Esophagus mucosa (tissue), 1 donor: Measurements from ENCODE around the gene OTOP2. TPM values are rescaled to one million over a fixed set of nuclear protein-coding genes. Genes with fewer than 3 reads are reported as not detected.
A peak's percentile ranks its signal among the peaks of the same experiment; 100 is the strongest.
"Not testable (repeated sequence)": the region's sequence is repeated elsewhere in the genome, so short reads cannot be mapped to it uniquely, and the experiment has no call there.

ENCODE experiments used
- ATAC-seq: fragments of 200-7000 bp; cut with Tn5 transposase; one replicate; pipeline ENCODE4 v1.9.1; 2020
- total RNA-seq: library from RNA; stranded (reverse); gene quantifications from one replicate; pipeline ENCODE4 v1.2.4, GENCODE V29; 2023
- donor health status: DM: yes; HTN: yes; CAD: no.

The OTOP2 gene
- total RNA-seq, 1 donor from 2014 or later: 0.36 TPM

DNA sequence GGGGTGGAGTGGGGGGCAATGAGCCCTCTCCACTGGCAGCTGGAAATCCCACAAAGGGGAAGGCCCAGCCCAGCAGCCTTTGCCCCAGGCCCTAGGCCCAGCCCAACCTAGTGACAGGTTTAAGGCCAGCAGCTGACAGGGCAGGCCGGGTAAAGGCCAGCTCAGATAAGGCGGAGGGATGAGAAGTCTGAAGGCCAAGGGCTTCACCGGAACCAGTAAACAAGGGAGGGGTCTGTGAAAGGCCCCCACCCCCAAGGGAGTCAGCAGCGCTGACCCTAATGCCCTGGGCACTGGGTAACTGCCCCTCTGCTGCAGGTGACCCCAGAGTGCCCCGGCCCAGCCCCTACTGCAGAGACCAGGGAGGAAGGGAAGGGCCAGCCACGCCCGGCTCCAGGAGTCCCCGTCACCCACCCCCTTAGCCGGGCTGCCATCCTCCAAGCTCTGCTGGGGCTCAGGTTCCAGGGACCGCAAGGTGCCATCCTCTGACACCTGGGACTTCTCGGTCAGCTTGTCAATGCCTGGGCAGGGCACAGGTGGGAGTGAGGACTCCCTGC, 29.1 kb downstream of the OTOP2 start:
- ATAC-seq: no peak

DNA sequence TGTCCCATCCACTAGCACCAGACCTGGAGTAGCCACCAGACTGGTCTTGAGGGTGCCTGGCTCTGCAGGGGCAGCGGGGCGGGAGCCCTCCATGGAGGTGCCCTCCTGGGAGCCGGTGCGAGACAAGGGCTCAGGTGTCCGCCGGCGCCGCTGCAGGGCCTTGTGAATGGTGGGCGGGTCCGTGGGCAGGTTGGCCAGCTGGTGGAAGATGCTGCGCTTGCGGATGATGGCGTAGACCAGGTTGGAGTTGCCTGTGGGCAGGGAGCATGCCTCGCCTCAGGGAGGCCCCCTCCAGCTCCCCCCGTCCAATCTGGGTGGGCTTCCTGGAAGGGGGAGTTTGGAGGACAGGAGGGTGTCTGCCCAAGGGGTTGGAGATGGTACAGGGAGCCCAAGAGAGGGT, 30.0 kb downstream of the OTOP2 start:
- no peak for ATAC-seq

DNA sequence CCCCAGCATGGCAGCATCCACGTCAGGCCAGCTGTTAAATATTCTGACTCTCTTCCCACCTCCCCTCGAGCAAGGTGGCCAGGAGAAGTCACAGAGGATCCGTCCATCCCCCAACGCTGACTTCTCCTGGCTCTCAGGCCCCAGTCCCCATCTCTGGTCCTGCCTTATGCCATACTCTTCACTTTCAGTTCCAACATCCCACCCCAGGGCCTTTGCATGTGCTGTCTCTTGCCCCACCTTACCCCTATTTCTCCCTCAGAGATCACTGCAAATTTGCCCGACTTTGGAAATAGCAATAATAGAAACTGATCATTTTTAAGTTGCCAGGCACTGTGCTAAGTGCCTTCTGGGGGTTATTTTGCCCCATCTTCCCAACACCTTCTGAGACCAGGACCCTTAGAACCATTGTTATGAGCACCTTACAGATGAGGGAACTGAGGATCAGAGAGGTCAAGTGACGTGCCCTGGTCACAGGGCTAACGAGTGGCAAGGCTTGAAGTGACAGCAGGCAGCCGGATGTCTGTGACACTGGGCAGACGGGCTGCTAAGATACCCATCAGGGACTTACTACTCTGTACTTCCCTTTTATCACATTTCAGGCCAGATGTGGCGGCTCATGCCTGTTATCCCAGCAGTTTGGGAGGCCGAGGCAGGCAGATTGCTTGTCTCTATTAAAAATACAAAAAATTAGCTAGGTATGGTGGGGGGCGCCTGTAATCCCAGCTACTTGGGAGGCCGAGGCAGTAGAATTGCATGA, 30.8 kb downstream of the OTOP2 start:
- no peak for ATAC-seq

DNA sequence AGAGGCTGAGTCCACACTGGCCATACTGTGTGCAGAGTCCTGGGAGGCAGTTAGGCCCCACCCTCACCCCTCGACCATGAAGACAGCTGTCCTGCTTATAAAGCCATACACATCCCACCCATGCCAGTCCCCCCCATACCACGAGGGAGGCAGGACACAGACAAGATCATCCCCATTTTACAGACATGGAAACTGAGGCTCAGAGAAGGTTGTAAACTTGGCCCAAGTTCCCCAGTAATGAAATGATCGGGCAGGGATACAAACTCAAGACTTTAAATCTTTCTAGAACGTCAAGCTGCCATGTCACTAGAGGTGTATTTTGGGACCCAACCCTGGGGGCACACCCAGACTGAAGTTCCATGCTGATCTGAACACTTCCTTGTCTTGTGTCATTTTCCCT, 32.0 kb downstream of the OTOP2 start:
- no peak for ATAC-seq

DNA sequence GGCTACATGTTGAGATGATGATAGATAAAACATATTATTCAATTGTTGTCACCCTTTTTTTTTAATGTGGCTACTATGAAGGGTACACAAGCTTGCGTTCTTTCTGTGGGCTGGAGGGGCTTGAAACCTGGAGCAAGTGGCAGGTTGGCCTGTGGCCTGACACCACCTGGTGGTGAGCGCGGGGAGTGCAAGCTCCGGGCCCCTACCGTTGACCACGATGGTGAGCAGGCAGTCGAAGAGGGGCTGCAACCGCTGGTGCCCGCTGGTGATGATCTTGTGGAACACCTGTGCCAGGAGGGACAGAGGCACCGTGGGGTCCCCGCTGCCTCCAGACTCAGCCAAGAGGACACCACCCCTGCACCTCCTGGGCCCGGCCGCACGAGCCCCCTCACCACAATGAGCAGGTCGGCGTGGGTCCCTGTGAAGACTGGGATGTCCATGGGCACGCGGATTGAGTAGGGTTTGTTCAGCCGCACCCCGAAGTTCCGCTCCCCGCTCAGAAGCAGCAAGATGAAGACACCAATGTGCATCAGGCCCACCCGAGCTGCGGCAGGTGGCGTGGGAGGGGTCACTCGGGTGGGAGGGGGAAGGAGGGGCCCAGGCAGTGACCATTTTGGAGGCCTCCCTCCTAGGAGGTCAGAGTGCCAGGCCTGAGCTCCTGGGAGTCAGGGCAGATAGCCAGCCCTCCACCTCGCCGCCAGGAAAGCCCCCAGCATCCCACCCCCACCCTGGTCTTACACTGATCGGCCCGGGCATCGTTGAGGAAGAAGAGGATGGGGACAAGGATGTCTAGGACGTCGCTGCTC, 34.1 kb downstream of the OTOP2 start:
- peak; percentile 19 for ATAC-seq

DNA sequence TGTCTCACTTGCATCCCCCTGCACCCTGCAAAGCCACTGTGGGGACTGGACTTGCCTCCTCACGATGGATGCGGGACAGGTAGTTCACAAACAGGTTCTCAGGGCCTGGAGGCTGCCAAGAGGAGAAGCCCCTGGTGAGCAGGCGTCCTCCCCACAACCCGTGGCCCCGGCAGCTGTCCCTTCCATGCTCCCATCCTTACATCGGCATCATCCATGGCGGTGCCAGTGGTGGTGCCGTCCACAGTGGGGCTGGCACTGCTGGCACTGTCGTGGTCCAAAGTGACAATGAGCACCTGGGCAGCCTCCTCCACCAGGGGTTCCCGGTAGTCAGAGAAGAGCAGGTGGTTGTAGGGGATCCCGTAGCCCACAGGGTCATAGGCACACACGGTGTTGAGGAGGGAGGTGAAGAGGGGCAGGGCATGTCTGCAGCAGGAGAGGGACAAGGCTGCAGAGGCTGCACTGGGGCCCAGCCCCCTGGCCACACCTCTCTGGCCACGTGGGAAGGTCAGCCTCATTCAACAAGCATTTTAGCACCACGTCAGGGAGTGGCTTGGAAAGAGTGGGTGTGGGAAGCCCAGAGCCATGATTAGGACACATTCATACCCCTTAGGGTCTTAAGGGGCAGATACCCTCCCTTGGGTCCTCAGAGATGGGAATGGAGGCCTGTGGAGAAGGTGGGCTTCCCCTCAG, 35.9 kb downstream of the OTOP2 start:
- ATAC-seq: peak; percentile 40

DNA sequence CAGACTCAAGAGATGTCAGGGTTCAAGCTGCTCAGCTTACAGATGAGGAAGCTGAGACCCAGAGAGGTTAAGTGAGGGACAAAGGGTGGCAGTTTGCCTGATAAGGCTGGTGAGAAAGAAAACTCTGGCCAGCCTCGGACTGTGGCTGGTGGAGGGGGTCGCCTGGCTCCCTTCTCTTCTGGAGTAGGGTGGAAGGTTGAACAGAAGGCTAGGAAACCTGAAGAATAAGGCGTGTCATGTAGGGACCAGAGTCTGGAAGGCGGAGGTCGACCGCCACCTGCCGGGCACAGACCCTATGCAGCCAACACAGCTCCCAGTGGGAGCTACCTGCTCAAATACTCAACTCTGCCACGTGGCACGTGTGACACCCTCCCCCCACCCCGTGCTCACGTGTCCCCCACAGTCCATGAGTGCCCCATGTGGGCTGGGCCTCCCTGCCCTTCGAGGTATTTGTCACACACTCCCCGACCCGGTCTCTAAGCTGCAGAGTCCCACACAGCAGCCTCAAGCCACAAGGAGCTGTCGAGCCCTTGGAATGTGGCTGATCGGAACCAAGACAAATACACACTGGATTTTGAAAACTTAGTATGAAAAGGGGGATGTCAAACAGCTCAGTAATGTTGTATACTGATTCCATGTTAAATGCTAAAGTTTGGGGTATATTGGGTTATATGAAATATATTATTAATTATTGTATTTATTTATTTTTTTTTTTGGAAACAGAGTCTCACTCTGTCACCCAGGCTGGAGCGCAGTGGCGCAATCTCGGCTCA, 36.7 kb downstream of the OTOP2 start:
- peak; percentile 68 for ATAC-seq

DNA sequence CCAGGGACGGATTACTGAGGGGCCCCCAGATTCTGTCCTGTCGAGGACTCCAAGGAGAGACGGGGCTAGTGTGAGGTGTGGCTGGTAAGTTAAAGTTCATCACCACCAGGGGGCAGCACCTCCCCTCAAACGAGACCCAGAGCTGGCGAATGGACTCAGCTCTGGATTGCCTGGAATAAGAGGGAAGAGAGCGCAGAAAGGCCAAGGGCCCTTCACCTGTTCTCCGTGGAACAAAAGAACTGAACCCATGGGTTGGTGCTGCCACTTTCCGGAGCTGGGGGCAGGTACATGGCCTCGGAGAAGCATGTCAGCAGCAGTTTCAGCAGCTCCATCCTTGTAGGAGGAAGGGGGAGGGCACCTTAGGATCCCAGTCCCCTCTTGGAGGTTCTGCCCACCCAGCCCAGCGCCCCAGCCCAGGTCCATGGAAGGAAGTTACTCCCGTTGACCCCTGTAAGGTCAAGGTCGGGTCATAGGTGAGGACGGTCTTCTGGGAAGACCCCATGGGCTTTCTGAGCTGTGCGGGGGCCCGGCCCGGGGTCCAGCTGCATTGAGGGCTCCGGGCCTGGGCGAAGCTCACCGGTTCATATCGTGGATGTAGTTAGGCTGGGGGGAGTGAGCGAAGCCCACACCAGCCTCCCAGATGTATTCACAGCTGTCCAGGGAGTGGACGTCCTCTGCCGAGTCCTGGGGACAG, 37.7 kb downstream of the OTOP2 start:
- peak; percentile 60 for ATAC-seq

DNA sequence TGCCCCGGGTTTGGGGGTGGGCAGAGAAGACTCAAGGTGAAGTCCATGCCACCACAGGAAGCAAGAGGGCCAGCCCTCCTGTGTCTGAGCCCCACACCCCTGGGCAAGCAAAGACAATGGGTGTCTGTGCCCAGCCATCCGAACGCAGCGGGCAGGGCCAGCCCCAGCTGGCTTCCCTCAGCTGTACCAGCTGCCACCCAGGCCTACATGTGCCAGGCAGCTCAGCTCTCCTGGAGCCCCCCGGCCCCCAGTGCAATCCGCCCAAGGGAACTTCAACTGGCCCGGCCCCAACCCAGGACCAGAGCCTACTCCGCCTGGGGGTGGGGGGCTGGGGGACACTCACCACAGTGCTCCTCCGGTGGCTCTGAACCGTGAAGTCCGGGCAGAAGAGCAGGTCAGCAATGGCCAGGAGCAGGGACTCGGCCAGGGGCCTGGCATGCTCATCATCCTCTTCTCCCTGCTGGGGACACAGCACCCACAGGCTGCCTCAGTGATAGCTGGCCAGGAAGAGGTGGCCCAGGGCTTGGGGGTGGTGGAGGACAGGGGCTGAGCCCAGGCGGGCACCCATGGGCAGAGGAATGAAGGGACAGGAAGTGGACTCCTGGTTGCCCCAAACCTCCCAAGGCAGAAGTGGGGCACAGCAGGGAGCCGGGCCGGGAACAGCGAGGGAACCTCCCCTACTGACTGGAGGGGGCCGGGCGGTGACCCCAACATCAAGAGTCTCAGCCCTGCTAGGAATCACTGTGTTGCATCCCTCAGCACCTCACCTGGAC, 38.7 kb downstream of the OTOP2 start:
- no peak for ATAC-seq

DNA sequence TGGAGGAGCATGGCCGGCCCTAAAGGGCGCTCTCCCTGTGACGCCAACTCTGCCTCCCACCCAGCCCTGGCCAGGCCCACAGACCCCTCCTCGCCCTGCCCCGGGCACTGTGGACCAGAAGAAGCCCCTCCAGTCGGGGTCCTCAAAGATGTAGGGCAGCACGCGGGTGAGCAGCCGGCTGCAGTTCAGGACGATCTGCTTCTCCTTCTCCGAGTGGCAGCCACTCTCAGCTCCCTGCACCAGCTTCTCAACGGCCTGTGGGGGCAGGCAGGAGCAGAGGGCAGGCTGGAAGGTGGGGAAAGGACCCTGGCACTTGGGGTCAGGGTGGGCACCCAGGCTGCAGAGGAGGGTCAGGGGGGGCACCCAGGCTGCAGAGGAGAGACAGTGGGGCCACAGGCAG, 39.6 kb downstream of the OTOP2 start:
- ATAC-seq: no peak

DNA sequence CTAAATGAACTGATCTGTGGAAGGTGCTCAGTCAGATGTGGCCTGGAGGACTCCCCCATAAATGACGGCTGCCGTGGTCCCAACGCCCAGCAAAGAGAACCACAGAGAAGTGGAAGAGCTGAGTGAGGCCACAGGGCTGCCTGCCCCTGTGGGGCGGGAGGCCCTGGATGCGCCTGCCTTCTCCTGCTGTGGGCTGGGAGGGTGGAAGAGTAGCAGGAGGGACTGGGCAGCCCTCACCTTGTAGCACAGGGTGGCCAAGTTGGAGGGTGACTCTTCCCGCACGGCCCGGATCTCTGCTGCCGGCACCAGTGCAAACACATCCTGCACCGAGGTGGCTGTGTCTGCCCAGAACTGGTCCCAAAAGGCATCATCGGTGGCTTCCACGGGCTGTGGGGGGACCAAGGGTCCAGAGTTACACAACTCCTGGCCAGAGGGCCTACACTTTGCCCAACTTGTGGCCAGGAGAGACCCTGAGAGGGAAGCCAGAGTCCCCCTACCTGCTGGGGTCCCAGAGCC, 40.2 kb downstream of the OTOP2 start:
- no peak for ATAC-seq

DNA sequence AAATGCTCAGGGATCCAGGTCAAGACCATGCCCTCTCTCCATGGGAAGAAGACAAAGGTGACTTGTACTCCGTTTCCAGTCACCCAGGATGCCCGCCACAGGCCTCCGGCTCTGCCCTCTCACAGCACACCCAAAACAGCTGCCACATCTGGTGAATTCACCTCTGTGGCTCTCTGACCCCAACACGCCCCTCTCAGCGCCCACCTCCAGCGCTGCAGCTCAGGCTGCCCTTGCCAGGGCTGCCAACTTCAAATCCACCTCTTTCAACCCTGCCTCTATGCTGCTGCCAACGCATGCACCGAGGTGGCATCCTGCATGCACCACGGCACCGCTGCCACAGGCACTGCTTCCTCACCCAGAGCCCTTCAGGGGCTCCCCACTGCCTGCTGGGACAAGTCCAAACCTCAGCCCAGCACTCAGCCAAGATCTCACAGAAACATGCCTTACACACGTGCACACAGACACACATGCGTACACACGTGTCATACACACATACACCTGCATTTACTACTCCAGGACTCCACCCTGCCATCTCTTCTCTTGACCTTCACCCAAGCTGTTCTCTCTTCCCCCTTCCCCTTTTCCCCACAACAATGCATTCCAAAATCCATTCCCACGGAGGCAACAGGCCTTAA, 41.0 kb downstream of the OTOP2 start:
- peak; percentile 6 for ATAC-seq

DNA sequence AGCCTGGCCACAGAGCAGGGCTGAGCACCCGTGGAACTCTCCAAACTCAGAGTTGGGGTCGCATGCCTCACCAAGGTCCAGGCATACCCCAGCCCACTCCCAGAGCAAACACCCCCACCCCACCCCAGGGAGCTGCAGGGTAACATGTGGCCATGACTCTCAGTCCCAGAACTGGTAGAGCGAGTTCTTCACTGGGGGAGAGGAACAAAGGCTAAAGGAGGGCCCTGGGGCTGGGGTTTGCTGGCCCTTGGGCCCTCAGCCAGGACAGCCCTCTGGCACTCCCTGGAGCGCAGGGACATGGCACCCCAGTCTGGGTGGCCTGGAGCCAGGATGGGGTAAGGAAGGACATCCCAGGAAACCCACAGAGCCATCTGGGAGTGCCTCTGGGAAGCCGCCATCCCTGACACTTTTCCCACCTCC, 44.3 kb downstream of the OTOP2 start:
- peak; percentile 56 for ATAC-seq

DNA sequence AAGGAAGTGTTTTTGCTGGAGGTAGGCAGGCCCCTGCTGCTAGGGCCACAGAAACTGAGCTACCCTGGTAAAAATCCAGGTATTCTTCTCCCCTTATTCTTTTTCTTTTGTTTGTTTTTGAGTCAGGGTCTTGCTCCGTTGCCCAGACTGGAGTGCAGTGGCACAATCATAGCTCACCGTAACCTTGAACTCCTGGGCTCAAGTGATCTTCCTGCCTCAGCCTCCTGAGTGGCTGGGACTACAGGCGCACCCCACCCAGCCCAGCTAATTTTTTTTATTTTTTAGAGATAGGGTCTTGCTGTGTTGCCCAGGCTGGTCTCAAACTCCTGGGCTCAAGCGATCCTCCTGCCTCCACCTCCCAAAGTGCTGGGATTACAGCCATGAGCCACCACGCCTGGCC, 45.4 kb downstream of the OTOP2 start:
- ATAC-seq: not testable (repeated sequence)

DNA sequence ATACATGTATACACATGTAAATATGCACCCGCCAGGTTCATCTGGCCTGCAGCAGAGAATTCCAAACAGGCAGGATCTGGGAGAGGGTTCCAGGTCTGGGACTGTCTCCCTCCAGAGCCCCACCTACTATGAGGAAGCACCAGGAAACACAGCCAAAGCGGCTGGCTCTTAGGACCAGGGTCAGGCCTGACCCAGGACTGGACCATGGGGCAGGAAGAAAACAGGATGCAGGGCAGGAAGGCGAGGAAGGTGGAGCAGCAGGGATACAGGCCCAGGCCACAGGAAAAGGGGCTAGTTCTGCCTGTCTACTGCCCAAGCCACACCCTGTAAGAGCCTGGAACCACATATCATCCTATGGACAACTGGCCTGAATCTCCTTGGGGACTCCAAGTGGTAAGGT, 46.3 kb downstream of the OTOP2 start:
- no peak for ATAC-seq

DNA sequence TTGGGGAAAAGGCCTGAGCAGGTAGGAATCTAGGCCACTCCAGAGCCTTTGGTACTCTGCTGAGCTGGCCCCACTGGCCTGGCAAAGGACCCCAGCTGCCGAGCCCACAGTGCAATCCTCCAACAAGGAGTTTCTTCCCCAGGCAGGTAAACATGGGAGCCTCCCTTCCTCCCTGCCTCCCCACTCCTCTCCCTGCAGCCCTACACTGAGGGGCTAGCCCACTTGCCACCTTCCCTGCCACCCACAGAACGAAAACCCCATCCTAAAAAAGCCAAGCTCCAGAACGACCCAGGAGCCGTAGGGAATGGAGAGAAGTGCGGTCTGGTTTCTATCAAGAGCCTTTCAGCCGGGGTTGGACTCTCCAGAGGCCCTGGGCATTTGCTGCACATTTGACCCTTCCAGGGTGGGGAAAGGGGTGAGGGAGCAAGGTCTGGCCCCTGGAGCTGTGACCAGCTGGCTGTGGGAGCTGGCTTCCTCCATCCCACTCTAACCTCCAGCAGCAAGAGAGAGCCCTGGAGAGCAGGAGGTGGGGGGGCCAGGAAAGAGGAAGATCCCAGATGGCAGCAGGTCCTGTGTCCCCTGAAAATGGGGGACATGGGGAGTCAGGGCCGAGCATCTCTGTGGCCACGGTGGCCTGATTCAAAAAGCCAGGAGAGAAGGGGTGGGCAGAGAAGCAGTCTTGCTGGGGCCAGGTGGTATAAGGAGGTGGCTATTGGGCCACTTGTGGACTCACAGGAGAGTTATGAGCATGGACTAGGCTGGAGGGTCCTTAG, 47.2 kb downstream of the OTOP2 start:
- no peak for ATAC-seq

DNA sequence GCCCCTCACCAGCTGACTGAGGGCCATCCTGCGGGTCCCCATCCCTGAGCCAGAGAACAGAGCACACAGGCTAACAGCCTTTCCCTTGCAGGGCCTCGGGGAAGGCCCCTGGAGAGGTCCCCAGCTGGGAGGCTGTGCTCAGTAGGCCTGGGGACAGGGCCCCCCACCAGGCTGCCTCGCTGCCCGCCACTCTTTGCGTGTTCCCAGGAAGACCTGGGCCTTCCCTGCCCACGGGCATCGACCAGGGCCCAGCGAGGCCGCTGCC, 47.7 kb downstream of the OTOP2 start:
- peak; percentile 5 for ATAC-seq

DNA sequence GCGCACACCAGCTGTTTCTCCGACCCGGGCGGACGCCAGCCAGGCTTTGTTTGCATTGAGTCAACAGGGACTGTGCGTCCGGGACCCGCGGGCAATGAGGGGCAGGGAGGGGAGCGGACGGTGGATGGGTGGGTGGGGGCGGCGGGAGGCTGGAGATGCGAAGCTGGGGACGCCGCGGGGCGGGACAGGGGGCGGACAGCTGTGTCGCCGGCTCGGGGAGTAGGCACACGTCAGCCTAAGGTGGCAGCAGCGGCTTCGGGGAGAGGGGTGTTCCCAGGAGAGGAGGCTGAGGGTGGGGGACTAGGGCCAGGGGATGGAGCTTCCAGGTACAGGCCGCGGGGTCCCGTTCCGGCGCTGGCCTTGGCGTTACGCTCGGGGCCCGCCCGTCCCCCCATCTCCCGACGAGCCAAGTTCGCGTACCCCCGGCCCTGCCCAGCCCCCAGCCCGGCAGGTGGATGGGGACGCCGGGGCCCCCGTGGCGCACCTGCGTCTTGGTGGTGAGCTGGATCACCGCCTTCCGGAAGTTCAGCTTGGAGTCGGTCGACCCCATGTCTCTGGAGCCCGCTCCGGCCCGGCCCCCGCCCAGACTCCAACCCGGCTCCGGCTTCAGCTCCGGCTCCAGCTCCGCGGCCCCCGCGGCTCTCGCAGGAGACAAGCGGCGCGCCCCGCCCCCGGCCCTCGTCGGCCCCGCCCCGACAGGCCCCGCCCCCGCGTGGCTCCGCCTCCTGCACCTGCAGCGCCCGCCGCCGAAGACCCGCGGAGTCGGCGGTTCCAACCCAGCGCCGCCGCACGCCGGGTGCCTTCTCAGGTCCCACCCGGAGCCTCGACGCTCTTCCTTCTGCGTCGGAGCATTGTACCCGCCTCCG, 48.3 kb downstream of the OTOP2 start, which contains the start of gene HID1:
TSS of gene HID1 (minus strand) at position 653 of the 866 bp plus-strand sequence. CDS start at position 550, 103 bp downstream.
- peak; percentile 50 for ATAC-seq

DNA sequence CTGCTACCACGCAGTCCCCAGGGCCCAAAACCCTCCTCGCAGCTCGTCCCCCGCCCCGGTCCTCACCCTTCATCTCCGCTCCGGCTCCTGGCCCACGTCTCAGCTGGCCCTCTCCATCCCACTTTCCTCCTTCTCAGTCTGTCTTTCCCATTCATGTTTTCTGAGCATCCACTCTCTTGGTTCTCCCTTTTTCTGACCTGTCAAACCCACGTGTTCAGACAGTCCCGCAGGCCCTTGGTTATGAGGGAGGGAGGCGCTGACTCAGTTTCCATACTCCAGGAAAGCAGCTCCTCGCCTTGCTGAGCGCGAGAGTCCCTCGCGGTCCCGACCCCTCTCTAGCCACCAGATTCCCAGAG, 48.9 kb downstream of the OTOP2 start:
- no peak for ATAC-seq
